ENCODE results near the gene MEF2C. TPM values are rescaled to one million over a fixed set of nuclear protein-coding genes. Genes with fewer than 3 reads are reported as not detected.
A peak's percentile ranks its signal among the peaks of the same experiment; 100 is the strongest.

MEF2C gene
- total RNA-seq, 5 donors from 2014 or later (not counting 1 experiment from before 2014, with no cell fraction given): 2.5 to 9.4 (median 4.4) TPM

GRCh38 chr5:88830567-88830966, 52.4 kb downstream of the MEF2C start:
- Histone ChIP-seq H3K4me1 (ENCODE audit: control insufficient read depth in 1 of 2, extremely low read depth in 1 of 2, insufficient read depth in 2 of 2, low read length in 2 of 2) (peaks cover 4 to 38% of the 10 kb centered on the region in 2 experiments), H3K9me3 (no peaks in the 10 kb centered on the region), H3K36me3 (ENCODE audit: control insufficient read depth in 2 of 2, extremely low read depth in 1 of 2, insufficient read depth in 1 of 2, low read length in 1 of 2) (no peaks in the 10 kb centered on the region), H3K27me3 (replicated peaks in 1 of 2; ENCODE audit: control insufficient read depth in 2 of 2, extremely low read depth in 1 of 2, insufficient read depth in 2 of 2, low read length in 1 of 2) (no peaks in the 10 kb centered on the region), H3K4me3 (ENCODE audit: control insufficient read depth in 1 of 2, extremely low read depth in 1 of 2, low read length in 1 of 2) (no peak overlapping the region), H3K27ac (ENCODE audit: low read length) (no peak overlapping the region)
- H3K4me3 Mint-ChIP-seq: no peak overlapping the region
- no peaks in the 10 kb centered on the region for H3K36me3 Mint-ChIP-seq
- no peak overlapping the region for H3K27ac Mint-ChIP-seq
- DNase-seq: peak in 1 of 35 experiments; percentile 7
- peaks cover 41 to 56% (median 55%) of the 10 kb centered on the region in 3 donors for H3K4me1 Mint-ChIP-seq
- no peaks in the 10 kb centered on the region for H3K9me3 Mint-ChIP-seq
- peak in 1 of 4 experiments; percentile 43 for ATAC-seq (replicated peaks in 1 of 4)
- CTCF ChIA-PET: no interaction called here
- POLR2A ChIA-PET: no interaction called here
- no peaks in the 10 kb centered on the region for H3K27me3 Mint-ChIP-seq

- H3K4me1 ChIP-seq (ENCODE audit: control insufficient read depth in 1 of 2, extremely low read depth in 1 of 2, insufficient read depth in 2 of 2, low read length in 2 of 2): peaks cover 4 to 38% of the 10 kb centered on the region in 2 experiments
- no peaks in the 10 kb centered on the region for H3K9me3 Mint-ChIP-seq
- no CpG with 5 or more reads among the region's 3 CpGs for WGBS (ENCODE audit: insufficient coverage)
These were observed 53.2 kb downstream of the MEF2C start for GRCh38 chr5:88829775-88830174.

GRCh38 chr5:88829054-88829453, 53.9 kb downstream of the MEF2C start:
- Histone ChIP-seq H3K27me3 (replicated peaks in 1 of 2; ENCODE audit: control insufficient read depth in 2 of 2, extremely low read depth in 1 of 2, insufficient read depth in 2 of 2, low read length in 1 of 2) (no peaks in the 10 kb centered on the region), H3K27ac (ENCODE audit: low read length) (no peak overlapping the region), H3K36me3 (ENCODE audit: control insufficient read depth in 2 of 2, extremely low read depth in 1 of 2, insufficient read depth in 1 of 2, low read length in 1 of 2) (no peaks in the 10 kb centered on the region), H3K4me1 (ENCODE audit: control insufficient read depth in 1 of 2, extremely low read depth in 1 of 2, insufficient read depth in 2 of 2, low read length in 2 of 2) (peaks cover 4 to 38% of the 10 kb centered on the region in 2 experiments), H3K9me3 (no peaks in the 10 kb centered on the region), H3K4me3 (ENCODE audit: control insufficient read depth in 1 of 2, extremely low read depth in 1 of 2, low read length in 1 of 2) (no peak overlapping the region)
- Mint-ChIP-seq H3K4me1 (peaks cover 41 to 53% (median 50%) of the 10 kb centered on the region in 3 donors), H3K27ac (peak overlapping the region in 1 of 2 donors; percentile 47), H3K36me3 (no peaks in the 10 kb centered on the region), H3K27me3 (no peaks in the 10 kb centered on the region), H3K4me3 (no peak overlapping the region), H3K9me3 (no peaks in the 10 kb centered on the region)
- 36% methylated on average over 3 of the region's 3 CpGs for WGBS (ENCODE audit: insufficient coverage)
- ChIA-PET POLR2A (no interaction called here), CTCF (interaction anchor here in 1 of 2 donors (0.9 kb wide), 1 partner anchor 47 kb away, joined by 6 read pairs; no protein-coding TSS in a partner anchor)
- DNase-seq: no peak
- ATAC-seq (replicated peaks in 1 of 4): no peak

More at GRCh38 chr5:88829775-88830174, 53.2 kb downstream of the MEF2C start:
- Histone ChIP-seq H3K9me3 (no peaks in the 10 kb centered on the region), H3K36me3 (ENCODE audit: control insufficient read depth in 2 of 2, extremely low read depth in 1 of 2, insufficient read depth in 1 of 2, low read length in 1 of 2) (no peaks in the 10 kb centered on the region), H3K27ac (ENCODE audit: low read length) (no peak overlapping the region), H3K27me3 (replicated peaks in 1 of 2; ENCODE audit: control insufficient read depth in 2 of 2, extremely low read depth in 1 of 2, insufficient read depth in 2 of 2, low read length in 1 of 2) (no peaks in the 10 kb centered on the region), H3K4me3 (ENCODE audit: control insufficient read depth in 1 of 2, extremely low read depth in 1 of 2, low read length in 1 of 2) (no peak overlapping the region)
- ATAC-seq (replicated peaks in 1 of 4): no peak
- DNase-seq: no peak
- no peaks in the 10 kb centered on the region for H3K27me3 Mint-ChIP-seq
- H3K4me3 Mint-ChIP-seq: no peak overlapping the region
- no peaks in the 10 kb centered on the region for H3K36me3 Mint-ChIP-seq
- ChIA-PET POLR2A (no interaction called here), CTCF (no interaction called here)
- H3K27ac Mint-ChIP-seq: no peak overlapping the region
- peaks cover 41 to 57% (median 56%) of the 10 kb centered on the region in 3 donors for H3K4me1 Mint-ChIP-seq

GRCh38 chr5:88827997-88828396, 55.0 kb downstream of the MEF2C start:
- Mint-ChIP-seq H3K36me3 (no peaks in the 10 kb centered on the region), H3K4me3 (peak overlapping the region in 2 of 3 donors; percentile 32 to 52), H3K27me3 (peaks cover 2 to 4% of the 10 kb centered on the region in 2 donors), H3K9me3 (no peaks in the 10 kb centered on the region), H3K27ac (no peak overlapping the region), H3K4me1 (peaks cover 33 to 47% (median 47%) of the 10 kb centered on the region in 3 donors)
- H3K9me3 ChIP-seq: no peaks in the 10 kb centered on the region
- WGBS (ENCODE audit: insufficient coverage): no CpG with 5 or more reads among the region's 1 CpG
- ChIA-PET POLR2A (no interaction called here), CTCF (no interaction called here)
- ATAC-seq (replicated peaks in 1 of 4) (peak in 2 of 4 experiments; percentile 24 to 65), DNase-seq (peak in 1 of 35 experiments; percentile 10)
- H3K27me3 ChIP-seq (replicated peaks in 1 of 2; ENCODE audit: control insufficient read depth in 2 of 2, extremely low read depth in 1 of 2, insufficient read depth in 2 of 2, low read length in 1 of 2): no peaks in the 10 kb centered on the region
- no peaks in the 10 kb centered on the region for H3K36me3 ChIP-seq (ENCODE audit: control insufficient read depth in 2 of 2, extremely low read depth in 1 of 2, insufficient read depth in 1 of 2, low read length in 1 of 2)
- H3K4me3 ChIP-seq (ENCODE audit: control insufficient read depth in 1 of 2, extremely low read depth in 1 of 2, low read length in 1 of 2): no peak overlapping the region
- no peak overlapping the region for H3K27ac ChIP-seq (ENCODE audit: low read length)
- peaks cover 4 to 35% of the 10 kb centered on the region in 2 experiments for H3K4me1 ChIP-seq (ENCODE audit: control insufficient read depth in 1 of 2, extremely low read depth in 1 of 2, insufficient read depth in 2 of 2, low read length in 2 of 2)

- Histone ChIP-seq H3K27ac (ENCODE audit: low read length) (no peak overlapping the region), H3K4me1 (ENCODE audit: control insufficient read depth in 1 of 2, extremely low read depth in 1 of 2, insufficient read depth in 2 of 2, low read length in 2 of 2) (peaks cover 4 to 33% of the 10 kb centered on the region in 2 experiments), H3K4me3 (ENCODE audit: control insufficient read depth in 1 of 2, extremely low read depth in 1 of 2, low read length in 1 of 2) (no peak overlapping the region), H3K9me3 (no peaks in the 10 kb centered on the region), H3K36me3 (ENCODE audit: control insufficient read depth in 2 of 2, extremely low read depth in 1 of 2, insufficient read depth in 1 of 2, low read length in 1 of 2) (no peaks in the 10 kb centered on the region), H3K27me3 (replicated peaks in 1 of 2; ENCODE audit: control insufficient read depth in 2 of 2, extremely low read depth in 1 of 2, insufficient read depth in 2 of 2, low read length in 1 of 2) (no peaks in the 10 kb centered on the region)
- POLR2A ChIA-PET: interaction anchor here in 1 of 2 donors (0.7 to 1.1 kb wide), 2 partner anchors 80 to 196 kb away, joined by 4 to 5 read pairs; no protein-coding TSS in a partner anchor
- peak; percentile 31 to 70 (median 41) for ATAC-seq (replicated peaks in 1 of 4)
- H3K36me3 Mint-ChIP-seq: no peaks in the 10 kb centered on the region
- no peaks in the 10 kb centered on the region for H3K9me3 Mint-ChIP-seq
- H3K4me3 Mint-ChIP-seq: peak overlapping the region in 2 of 3 donors; percentile 32 to 52
- H3K27me3 Mint-ChIP-seq: peaks cover 2 to 8% of the 10 kb centered on the region in 2 donors
- DNase-seq: peak in 2 of 35 experiments; percentile 11 to 21
- peaks cover 33 to 47% (median 47%) of the 10 kb centered on the region in 3 donors for H3K4me1 Mint-ChIP-seq
- CTCF ChIA-PET: no interaction called here
- whole genome bisulfite sequencing (ENCODE audit: insufficient coverage): 0% methylated on average over 1 of the region's 8 CpGs
- peak overlapping the region in 1 of 2 donors; percentile 19 for H3K27ac Mint-ChIP-seq
These were observed 56.1 kb downstream of the MEF2C start for GRCh38 chr5:88826646-88827585.

- Histone ChIP-seq H3K9me3 (no peaks in the 10 kb centered on the region), H3K4me3 (ENCODE audit: control insufficient read depth in 1 of 2, extremely low read depth in 1 of 2, low read length in 1 of 2) (no peak overlapping the region), H3K4me1 (ENCODE audit: control insufficient read depth in 1 of 2, extremely low read depth in 1 of 2, insufficient read depth in 2 of 2, low read length in 2 of 2) (peaks cover 4 to 30% of the 10 kb centered on the region in 2 experiments), H3K27ac (ENCODE audit: low read length) (no peak overlapping the region), H3K27me3 (replicated peaks in 1 of 2; ENCODE audit: control insufficient read depth in 2 of 2, extremely low read depth in 1 of 2, insufficient read depth in 2 of 2, low read length in 1 of 2) (no peaks in the 10 kb centered on the region), H3K36me3 (ENCODE audit: control insufficient read depth in 2 of 2, extremely low read depth in 1 of 2, insufficient read depth in 1 of 2, low read length in 1 of 2) (no peaks in the 10 kb centered on the region)
- Mint-ChIP-seq H3K36me3 (no peaks in the 10 kb centered on the region), H3K9me3 (no peaks in the 10 kb centered on the region), H3K27me3 (peaks cover 2 to 8% of the 10 kb centered on the region in 2 donors), H3K4me3 (no peak overlapping the region), H3K27ac (no peak overlapping the region), H3K4me1 (peaks cover 33 to 47% (median 44%) of the 10 kb centered on the region in 3 donors)
- WGBS (ENCODE audit: insufficient coverage): no CpG with 5 or more reads among the region's 5 CpGs
- DNase-seq (no peak), ATAC-seq (replicated peaks in 1 of 4) (no peak)
- ChIA-PET CTCF (no interaction called here), POLR2A (interaction anchor here (0.6 to 1.1 kb wide), 2 partner anchors 79 to 287 kb away, joined by 3 to 5 read pairs; no protein-coding TSS in a partner anchor)
These were observed 57.2 kb downstream of the MEF2C start for GRCh38 chr5:88825584-88826315.

All from T-cell (primary cell).